Neural progenitor cell (in vitro differentiated cells): ENCODE measurements around the gene ITGB5. TPM values are rescaled to one million over a fixed set of nuclear protein-coding genes. Genes with fewer than 3 reads are reported as not detected.

Source experiments
- DNase-seq: peaks from one replicate; pipeline ENCODE4 v3.0.0-alpha.2; 2016; ENCODE audit warnings: low spot score
- H2AFZ ChIP-seq: fragments of 200-600 bp; sonication (generic); replicated peaks from 2 replicates; pipeline ENCODE4 v1.6.1; 2016; ENCODE audit warnings: antibody characterized with exemption
- H3F3A ChIP-seq: fragments of 200-600 bp; sonication (generic); 2 replicates; pipeline ENCODE4 v1.6.1; 2016; ENCODE audit warnings: antibody characterized with exemption, low read depth
- H3K27ac ChIP-seq: fragments of 200-600 bp; sonication (generic); 2 replicates; pipeline ENCODE4 v1.5.1; 2016; ENCODE audit warnings: mild to moderate bottlenecking
- H3K27me3 ChIP-seq: fragments of 200-600 bp; sonication (generic); 2 replicates; pipeline ENCODE4 v1.6.1; 2016; ENCODE audit warnings: mild to moderate bottlenecking, moderate library complexity
- H3K36me3 ChIP-seq: fragments of 200-600 bp; sonication (generic); 2 replicates; pipeline ENCODE4 v1.5.1; 2016
- H3K4me1 ChIP-seq: fragments of 200-600 bp; sonication (generic); 2 replicates; pipeline ENCODE4 v1.6.1; 2016; ENCODE audit warnings: mixed run types
- H3K4me2 ChIP-seq: fragments of 200-600 bp; sonication (generic); 2 replicates; pipeline ENCODE4 v1.6.1; 2016
- H3K4me3 ChIP-seq: fragments of 200-600 bp; sonication (generic); 2 replicates; pipeline ENCODE4 v1.5.1; 2016
- H3K79me2 ChIP-seq: fragments of 200-600 bp; sonication (generic); 2 replicates; pipeline ENCODE4 v1.6.1; 2016; ENCODE audit warnings: low read depth
- H3K9ac ChIP-seq: fragments of 200-600 bp; sonication (generic); 2 replicates; pipeline ENCODE4 v1.6.1; 2016
- H3K9me3 ChIP-seq: fragments of 200-600 bp; sonication (generic); 2 replicates; pipeline ENCODE4 v1.5.1; 2016; ENCODE audit warnings: low read depth
- H4K20me1 ChIP-seq: fragments of 200-600 bp; sonication (generic); 2 replicates; pipeline ENCODE4 v1.6.1; 2016; ENCODE audit warnings: low read depth
- H3K27ac Mint-ChIP-seq: 3 replicates; pipeline ENCODE4 v1.8.0; 2021; ENCODE audit warnings: mixed read lengths
- H3K27me3 Mint-ChIP-seq: 2 replicates; pipeline ENCODE4 v1.8.0; 2022; ENCODE audit warnings: low read depth, mild to moderate bottlenecking, inconsistent platforms, moderate library complexity, mixed read lengths; ENCODE audit not compliant: insufficient read depth
- H3K36me3 Mint-ChIP-seq: 3 replicates; pipeline ENCODE4 v1.8.0; 2021; ENCODE audit warnings: mixed read lengths
- H3K4me1 Mint-ChIP-seq: 3 replicates; pipeline ENCODE4 v1.8.0; 2021; ENCODE audit warnings: mixed read lengths
- H3K4me3 Mint-ChIP-seq: 3 replicates; pipeline ENCODE4 v1.8.0; 2021; ENCODE audit warnings: mild to moderate bottlenecking, moderate library complexity, mixed read lengths
- H3K9me3 Mint-ChIP-seq: 3 replicates; pipeline ENCODE4 v1.8.0; 2020; ENCODE audit warnings: mixed read lengths
- EZH2 ChIP-seq: fragments of 200-600 bp; sonication (generic); IDR thresholded peaks from 2 replicates; pipeline ENCODE4 v1.6.1; 2017; ENCODE audit warnings: antibody characterized with exemption, mild to moderate bottlenecking, moderate library complexity
- EZH2phosphoT487 ChIP-seq: fragments of 200-600 bp; sonication (generic); IDR thresholded peaks from 2 replicates; pipeline ENCODE4 v1.6.1; 2017; ENCODE audit warnings: antibody characterized with exemption
- total RNA-seq: library from RNA; depleted of rRNA; stranded (reverse); fragments of >200 nt; gene quantifications from 2 replicates; pipeline ENCODE4 v1.2.3, GENCODE V29; 2015; ENCODE audit warnings: low replicate concordance
- TF ChIP-seq, protein P1 (sequence below): fragments of 200-600 bp; sonication (generic); IDR thresholded peaks from 2 replicates; pipeline ENCODE4 v1.5.1; 2017; ENCODE audit warnings: antibody characterized with exemption, mild to moderate bottlenecking

Gene ITGB5
- total RNA-seq, 1 donor from 2014 or later = 55.8 TPM

DNA sequence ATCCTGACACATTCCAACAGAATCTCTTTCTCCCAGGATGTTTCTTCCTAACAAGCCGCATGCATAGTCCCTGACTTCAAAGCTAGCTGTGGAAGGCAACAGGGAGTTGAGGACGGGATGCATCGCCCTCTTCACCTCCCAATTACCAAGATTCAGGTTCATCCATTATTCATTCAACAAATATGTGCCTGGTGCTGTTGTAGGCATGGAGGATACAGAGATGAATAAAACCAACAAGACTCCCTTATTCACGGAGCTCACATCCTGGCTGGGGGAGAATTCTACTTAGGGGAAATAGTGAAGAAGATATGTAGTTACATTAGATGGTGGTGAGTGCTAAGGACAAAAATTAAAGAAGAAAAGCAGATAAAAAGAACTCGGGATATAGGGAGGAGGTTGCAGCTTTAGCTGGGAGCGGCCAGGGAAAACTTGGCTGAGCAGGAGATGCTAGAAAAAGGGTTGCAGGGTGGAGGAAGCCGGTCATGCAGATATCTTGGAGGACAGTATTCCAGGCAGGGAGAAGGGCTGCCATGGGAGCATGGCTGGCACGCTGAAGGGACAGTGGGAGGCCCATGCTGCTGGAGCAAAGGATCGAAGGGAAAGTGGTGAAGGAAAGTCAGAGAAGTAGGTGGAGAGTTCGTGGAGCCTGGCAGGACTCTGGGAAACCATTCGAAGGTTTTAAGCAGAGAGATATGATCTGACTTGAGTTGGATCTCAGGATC, 5.0 kb downstream of the ITGB5 start:
- Histone ChIP-seq H3K9me3 (no peaks in the 10 kb centered on the region), H3F3A (peaks cover 51% of the 10 kb centered on the region), H3K9ac (no peak overlapping the region), H3K4me3 (peak overlapping the region; percentile 22), H3K4me1 (peaks cover 38% of the 10 kb centered on the region), H3K79me2 (peaks cover 76% of the 10 kb centered on the region), H3K27me3 (no peaks in the 10 kb centered on the region), H3K4me2 (peak overlapping the region; percentile 83), H4K20me1 (peaks cover 42% of the 10 kb centered on the region), H3K27ac (peak overlapping the region; percentile 95), H2AFZ (no peak overlapping the region), H3K36me3 (no peaks in the 10 kb centered on the region)
- Mint-ChIP-seq H3K9me3 (no peaks in the 10 kb centered on the region), H3K27me3 (peaks cover 6% of the 10 kb centered on the region), H3K36me3 (no peaks in the 10 kb centered on the region), H3K4me3 (peak overlapping the region; percentile 17), H3K27ac (no peak overlapping the region), H3K4me1 (peaks cover 60% of the 10 kb centered on the region)
- no peak for TF ChIP-seq EZH2
- TF ChIP-seq EZH2phosphoT487 = no peak
- no peak for DNase-seq

GRCh38 chr3:124879337-124879680, 7.9 kb downstream of the ITGB5 start:
- TF ChIP-seq EZH2 = no peak
- no peak for TF ChIP-seq EZH2phosphoT487
- TF ChIP-seq, protein P1, sequence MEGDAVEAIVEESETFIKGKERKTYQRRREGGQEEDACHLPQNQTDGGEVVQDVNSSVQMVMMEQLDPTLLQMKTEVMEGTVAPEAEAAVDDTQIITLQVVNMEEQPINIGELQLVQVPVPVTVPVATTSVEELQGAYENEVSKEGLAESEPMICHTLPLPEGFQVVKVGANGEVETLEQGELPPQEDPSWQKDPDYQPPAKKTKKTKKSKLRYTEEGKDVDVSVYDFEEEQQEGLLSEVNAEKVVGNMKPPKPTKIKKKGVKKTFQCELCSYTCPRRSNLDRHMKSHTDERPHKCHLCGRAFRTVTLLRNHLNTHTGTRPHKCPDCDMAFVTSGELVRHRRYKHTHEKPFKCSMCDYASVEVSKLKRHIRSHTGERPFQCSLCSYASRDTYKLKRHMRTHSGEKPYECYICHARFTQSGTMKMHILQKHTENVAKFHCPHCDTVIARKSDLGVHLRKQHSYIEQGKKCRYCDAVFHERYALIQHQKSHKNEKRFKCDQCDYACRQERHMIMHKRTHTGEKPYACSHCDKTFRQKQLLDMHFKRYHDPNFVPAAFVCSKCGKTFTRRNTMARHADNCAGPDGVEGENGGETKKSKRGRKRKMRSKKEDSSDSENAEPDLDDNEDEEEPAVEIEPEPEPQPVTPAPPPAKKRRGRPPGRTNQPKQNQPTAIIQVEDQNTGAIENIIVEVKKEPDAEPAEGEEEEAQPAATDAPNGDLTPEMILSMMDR = no peak
- H3K79me2 ChIP-seq = peaks cover 82% of the 10 kb centered on the region
- no peak overlapping the region for H3K4me2 ChIP-seq
- H3K27ac ChIP-seq = no peak overlapping the region
- H3K9ac ChIP-seq = no peak overlapping the region
- H3K36me3 Mint-ChIP-seq = no peaks in the 10 kb centered on the region
- peaks cover 27% of the 10 kb centered on the region for H3F3A ChIP-seq
- no peaks in the 10 kb centered on the region for H3K27me3 ChIP-seq
- H3K36me3 ChIP-seq = no peaks in the 10 kb centered on the region
- H3K27me3 Mint-ChIP-seq = peaks cover 2% of the 10 kb centered on the region
- peaks cover 4% of the 10 kb centered on the region for H3K9me3 Mint-ChIP-seq
- H3K4me3 Mint-ChIP-seq = no peak overlapping the region
- no peak overlapping the region for H3K27ac Mint-ChIP-seq
- no peak overlapping the region for H3K4me3 ChIP-seq
- peaks cover 54% of the 10 kb centered on the region for H4K20me1 ChIP-seq
- peaks cover 31% of the 10 kb centered on the region for H3K4me1 ChIP-seq
- no peak overlapping the region for H2AFZ ChIP-seq
- peaks cover 57% of the 10 kb centered on the region for H3K4me1 Mint-ChIP-seq
- no peak for DNase-seq
- H3K9me3 ChIP-seq = no peaks in the 10 kb centered on the region

DNA sequence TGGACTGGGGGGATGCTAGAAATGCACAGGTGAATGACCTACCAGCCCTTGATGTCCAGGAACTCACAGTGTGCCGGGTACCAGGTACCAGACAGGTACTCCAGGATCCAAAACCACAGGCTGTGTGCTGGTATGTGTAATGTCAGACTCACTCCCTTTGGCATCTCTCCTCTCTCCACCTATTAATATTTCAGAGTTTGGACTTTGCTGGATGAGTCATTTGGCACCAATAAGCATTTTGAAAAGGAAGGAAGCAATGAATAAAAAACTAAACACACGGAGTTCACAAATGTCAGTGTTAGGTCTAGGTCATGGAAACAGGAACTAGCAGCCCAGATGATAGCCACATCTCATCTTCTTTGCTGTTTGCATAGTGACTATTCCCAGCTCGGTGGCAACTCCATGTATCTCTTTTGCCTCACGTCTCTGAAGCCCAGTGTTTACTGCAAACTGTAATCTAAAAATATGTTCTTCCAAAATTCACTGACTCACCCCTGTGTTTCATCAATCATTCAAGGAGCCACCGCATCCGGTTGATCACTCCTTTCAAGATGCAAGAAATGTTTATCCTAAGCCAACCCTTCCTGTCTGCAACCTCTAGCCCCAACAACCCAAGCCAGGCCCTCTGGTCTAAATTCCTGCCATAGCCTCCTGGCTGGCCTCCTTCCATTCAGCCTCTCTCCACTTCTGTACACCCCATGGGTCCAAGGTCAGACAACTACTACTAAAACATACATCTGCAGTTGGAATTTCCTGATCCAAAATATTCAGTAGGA, 8.4 kb downstream of the ITGB5 start:
- no peaks in the 10 kb centered on the region for H3K27me3 Mint-ChIP-seq
- peaks cover 52% of the 10 kb centered on the region for H3K4me1 Mint-ChIP-seq
- Histone ChIP-seq H3K79me2 (peaks cover 83% of the 10 kb centered on the region), H3K9me3 (no peaks in the 10 kb centered on the region), H3K4me1 (peaks cover 28% of the 10 kb centered on the region), H3K4me3 (no peak overlapping the region), H3F3A (peaks cover 21% of the 10 kb centered on the region), H3K4me2 (no peak overlapping the region), H3K27ac (no peak overlapping the region), H2AFZ (no peak overlapping the region), H4K20me1 (peaks cover 51% of the 10 kb centered on the region), H3K9ac (no peak overlapping the region), H3K36me3 (no peaks in the 10 kb centered on the region), H3K27me3 (no peaks in the 10 kb centered on the region)
- H3K9me3 Mint-ChIP-seq = peaks cover 5% of the 10 kb centered on the region
- no peak overlapping the region for H3K4me3 Mint-ChIP-seq
- DNase-seq = no peak
- no peaks in the 10 kb centered on the region for H3K36me3 Mint-ChIP-seq
- no peak overlapping the region for H3K27ac Mint-ChIP-seq
- TF ChIP-seq EZH2 (no peak), EZH2phosphoT487 (no peak)
- TF ChIP-seq, protein P1 = no peak

DNA sequence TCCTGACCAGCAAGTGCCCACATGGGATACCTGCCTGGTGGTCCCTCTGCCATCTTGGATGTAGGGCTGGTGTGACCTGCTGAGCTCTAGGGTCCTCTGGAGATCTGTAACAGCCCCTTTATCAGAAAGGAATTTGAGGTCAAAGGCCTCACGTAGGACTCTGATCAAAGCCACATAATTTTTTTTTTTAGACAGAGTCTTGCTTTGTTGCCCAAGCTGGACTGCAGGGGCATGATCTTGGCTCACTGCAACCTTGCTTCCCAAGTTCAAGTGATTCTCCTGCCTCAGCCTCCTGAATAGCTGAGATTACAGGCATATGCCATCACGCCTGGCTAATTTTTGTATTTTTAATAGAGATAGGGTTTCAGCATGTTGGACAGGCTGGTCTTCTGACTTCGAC, 9.5 kb downstream of the ITGB5 start:
- H3K27me3 Mint-ChIP-seq = no peaks in the 10 kb centered on the region
- H3K27ac ChIP-seq = no peak overlapping the region
- H3K27ac Mint-ChIP-seq = no peak overlapping the region
- H3F3A ChIP-seq = peaks cover 11% of the 10 kb centered on the region
- H2AFZ ChIP-seq = no peak overlapping the region
- H3K4me3 Mint-ChIP-seq = no peak overlapping the region
- H3K9ac ChIP-seq = no peak overlapping the region
- H3K4me1 Mint-ChIP-seq = peaks cover 48% of the 10 kb centered on the region
- H3K4me3 ChIP-seq = no peak overlapping the region
- H3K27me3 ChIP-seq = no peaks in the 10 kb centered on the region
- TF ChIP-seq, protein P1 = no peak
- TF ChIP-seq EZH2phosphoT487 (no peak), EZH2 (no peak)
- H4K20me1 ChIP-seq = peaks cover 48% of the 10 kb centered on the region
- peaks cover 91% of the 10 kb centered on the region for H3K79me2 ChIP-seq
- peaks cover 5% of the 10 kb centered on the region for H3K9me3 Mint-ChIP-seq
- no peak for DNase-seq
- peaks cover 30% of the 10 kb centered on the region for H3K4me1 ChIP-seq
- no peaks in the 10 kb centered on the region for H3K9me3 ChIP-seq
- H3K36me3 Mint-ChIP-seq = peaks cover 1% of the 10 kb centered on the region
- no peak overlapping the region for H3K4me2 ChIP-seq
- no peaks in the 10 kb centered on the region for H3K36me3 ChIP-seq
